ENCODE data around the gene PSME2. TPM values are rescaled to one million over a fixed set of nuclear protein-coding genes. Genes with fewer than 3 reads are reported as not detected.

PSME2 gene
- total and polyA plus RNA-seq, 2 of the 13 experiments (the other 11 are each of a cell fraction or from before 2014, with no cell fraction given): 332 to 716 TPM

GRCh38 chr14:24113801-24114531 is 32.4 kb downstream of the PSME2 start (continued):
- TF ChIP-seq ZBTB40 (IDR thresholded peaks at IDR 0.05) (no peak; the same call in 1 of the 2 replicates), ZBTB40 (CRISPR knock-in tag; IDR thresholded peaks at IDR 0.05) (peak; percentile 81; the same call in 1 of the 2 replicates), ZNF24 (IDR thresholded peaks at IDR 0.05) (no peak; the same call in 1 of the 2 replicates), NCOR1 (IDR thresholded peaks at IDR 0.05; ENCODE audit: borderline replicate concordance, low read length) (peak; percentile 99), DR1 (CRISPR knock-in tag; IDR thresholded peaks at IDR 0.05) (peak; percentile 86; the same call in 1 of the 2 replicates), ATRX (CRISPR knock-in tag; IDR thresholded peaks at IDR 0.05; ENCODE audit: borderline replicate concordance) (no peak), TCF7 (IDR thresholded peaks at IDR 0.05; ENCODE audit: low read depth) (peak; percentile 57; the same call in 1 of the 2 replicates), ZNF354B (CRISPR knock-in tag; IDR thresholded peaks at IDR 0.05) (peak; percentile 88; the same call in 1 of the 2 replicates), ZZZ3 (CRISPR knock-in tag; IDR thresholded peaks at IDR 0.05; ENCODE audit: borderline replicate concordance) (peak; percentile 89; the same call in 1 of the 2 replicates), ZMYM4 (CRISPR knock-in tag; IDR thresholded peaks at IDR 0.05) (peak; percentile 98), CERS6 (CRISPR knock-in tag; IDR thresholded peaks at IDR 0.05) (peak; percentile 96), RNF2 (conservative IDR thresholded peaks at IDR 0.05; ENCODE audit: low read depth) (no peak), CCDC6 (CRISPR knock-in tag; IDR thresholded peaks at IDR 0.05) (no peak), LRRFIP1 (CRISPR knock-in tag; conservative IDR thresholded peaks at IDR 0.05) (no peak; the same call in 1 of the 2 replicates), KLF11 (CRISPR knock-in tag; IDR thresholded peaks at IDR 0.05) (peak; percentile 97), PCBP1 (IDR thresholded peaks at IDR 0.05; ENCODE audit: borderline replicate concordance, low read depth, low read length) (peak; percentile 99)
